NCI-H2227 treated with DMSO at 0.1 percent for 48 hours (cell line): ENCODE results near the gene ARHGAP15.

Source experiments
- DNase-seq: peaks from one replicate; lab custom pipeline; 2025; lab: John Stamatoyannopoulos, UW

The ARHGAP15 gene

GRCh38 chr2:143344780-143345179, 215.6 kb downstream of the ARHGAP15 start:
- DNase-seq, result no peak

- DNase-seq, result peak; percentile 62
These were observed 216.9 kb downstream of the ARHGAP15 start for GRCh38 chr2:143345887-143346787.

GRCh38 chr2:143347271-143347695, 218.1 kb downstream of the ARHGAP15 start:
- peak; percentile 99 for DNase-seq

GRCh38 chr2:143347901-143348414, 218.7 kb downstream of the ARHGAP15 start:
- no peak for DNase-seq

- no peak for DNase-seq
These were observed 225.0 kb downstream of the ARHGAP15 start for GRCh38 chr2:143354050-143354750.

GRCh38 chr2:143355870-143356269, 226.7 kb downstream of the ARHGAP15 start:
- DNase-seq, result peak; percentile 75

GRCh38 chr2:143356336-143356735, 227.1 kb downstream of the ARHGAP15 start:
- peak; percentile 73 for DNase-seq

- peak; percentile 93 for DNase-seq
These were observed 227.7 kb downstream of the ARHGAP15 start for GRCh38 chr2:143356736-143357446.

GRCh38 chr2:143357966-143358365, 228.7 kb downstream of the ARHGAP15 start:
- DNase-seq, result no peak

- DNase-seq, result no peak
These were observed 232.1 kb downstream of the ARHGAP15 start for GRCh38 chr2:143361346-143361745.

GRCh38 chr2:143371616-143372015, 242.4 kb downstream of the ARHGAP15 start:
- DNase-seq, result no peak

- DNase-seq, result no peak
These were observed 246.2 kb downstream of the ARHGAP15 start for GRCh38 chr2:143375384-143375880.

GRCh38 chr2:143378996-143379395, 249.8 kb downstream of the ARHGAP15 start:
- no peak for DNase-seq

- no peak for DNase-seq
These were observed 250.7 kb downstream of the ARHGAP15 start for GRCh38 chr2:143379955-143380354.

GRCh38 chr2:143382573-143382972, 253.4 kb downstream of the ARHGAP15 start:
- DNase-seq, result no peak

GRCh38 chr2:143383016-143383415, 253.8 kb downstream of the ARHGAP15 start:
- DNase-seq, result no peak

- no peak for DNase-seq
These were observed 254.9 kb downstream of the ARHGAP15 start for GRCh38 chr2:143384111-143384510.

- peak; percentile 71 for DNase-seq
These were observed 261.0 kb downstream of the ARHGAP15 start for GRCh38 chr2:143390171-143390570.

GRCh38 chr2:143392358-143392757, 263.1 kb downstream of the ARHGAP15 start:
- DNase-seq, result no peak

- no peak for DNase-seq
These were observed 264.8 kb downstream of the ARHGAP15 start for GRCh38 chr2:143394062-143394461.

- DNase-seq, result no peak
These were observed 268.8 kb downstream of the ARHGAP15 start for GRCh38 chr2:143397884-143398614.
